A549 treated with Mapracorat at 1 μM for 4 hours (cell line): ENCODE results near the gene NPIPB9. TPM values are rescaled to one million over a fixed set of nuclear protein-coding genes. Genes with fewer than 3 reads are reported as not detected.

Experiments
- total RNA-seq: library from RNA; stranded (reverse); fragments of 200-300 nt; extraction: Qiagen RNA extraction; gene quantifications from 5 replicates; pipeline ENCODE4 v1.2.3, GENCODE V29; 2022

NPIPB9 gene
- total RNA-seq: 0.88 to 2.5 TPM (median 1.5 TPM) in 5 replicates

GRCh38 chr16:28751487-28751886 lies at the start of gene NPIPB9:
Gene NPIPB9, plus strand, starts transcription at chr16:28751787.

DNA sequence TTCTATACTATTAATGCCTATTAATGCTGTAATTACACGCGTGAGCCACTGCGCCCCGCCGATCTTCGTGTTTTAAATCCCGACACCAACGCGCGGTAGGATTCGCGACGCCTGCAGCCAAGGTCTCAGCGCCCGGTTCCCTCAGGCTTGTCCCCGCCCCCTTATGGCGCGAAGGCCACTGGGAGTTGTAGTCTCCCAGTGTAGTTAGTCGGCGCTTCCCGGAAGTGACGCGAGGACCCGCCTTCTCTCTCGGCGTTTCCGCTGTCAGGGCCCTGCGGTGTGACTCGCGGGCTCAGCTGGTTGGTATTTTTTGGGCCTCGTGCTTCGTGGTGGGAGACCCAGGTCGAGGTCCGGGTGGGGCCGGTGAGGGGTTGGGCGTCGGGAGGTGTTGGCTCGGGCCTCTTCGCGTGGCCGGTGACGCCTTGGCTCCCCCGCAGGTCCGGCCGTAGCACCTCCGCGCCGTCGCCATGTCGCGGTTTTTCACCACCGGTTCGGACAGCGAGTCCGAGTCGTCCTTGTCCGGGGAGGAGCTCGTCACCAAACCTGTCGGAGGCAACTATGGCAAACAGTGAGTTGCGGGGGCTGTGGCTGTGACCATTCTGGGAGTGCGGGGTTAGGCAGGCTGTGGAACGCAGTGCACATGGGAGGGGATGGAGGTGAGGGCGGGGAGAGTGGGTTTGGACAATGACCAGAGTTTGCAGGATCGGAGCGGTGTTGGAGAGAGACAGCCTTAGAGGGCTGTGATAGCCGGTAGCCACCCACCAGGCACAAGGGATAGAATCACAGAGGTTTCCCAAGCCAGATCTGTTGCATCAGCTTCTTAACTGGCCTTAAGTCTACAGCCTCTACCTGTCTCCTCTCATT lies 40.1 kb upstream of the NPIPB9 start, which contains the start of gene EIF3C:
EIF3C (plus strand) TSS at position 245 of the 864 bp plus-strand sequence; CDS start at position 468, 223 bp downstream.

Other genes starting within 250 kb of the NPIPB9 start
- gene IL27, start 245.0 kb upstream of the NPIPB9 start, total RNA-seq: not detected in 5 replicates
- 11.2 to 18.4 TPM (median 14.4 TPM) in 5 replicates for gene NUPR1, start 212.8 kb upstream of the NPIPB9 start, total RNA-seq
- gene SGF29, start 197.9 kb upstream of the NPIPB9 start, total RNA-seq: 18.3 to 24.9 TPM (median 20.4 TPM) in 5 replicates
- 0.11 to 0.19 TPM (median 0.16 TPM) in 4 of 5 replicates, not detected in the other for gene SULT1A2, start 154.7 kb upstream of the NPIPB9 start, total RNA-seq
- 5.3 to 6.6 TPM (median 5.5 TPM) in 5 replicates for gene SULT1A1, start 141.7 kb upstream of the NPIPB9 start, total RNA-seq
- 0.59 TPM in 1 of 5 replicates, not detected in the others for gene NPIPB8, start 113.7 kb upstream of the NPIPB9 start, total RNA-seq
- gene EIF3C, start 40.3 kb upstream of the NPIPB9 start, total RNA-seq: 193 to 400 TPM (median 345 TPM) in 5 replicates
- gene ATXN2L, start 71.2 kb downstream of the NPIPB9 start, total RNA-seq: 85.3 to 130 TPM (median 118 TPM) in 5 replicates
- gene TUFM, start 94.6 kb downstream of the NPIPB9 start, total RNA-seq: 219 to 319 TPM (median 284 TPM) in 5 replicates
- gene SH2B1, start 112.1 kb downstream of the NPIPB9 start, total RNA-seq: 21.5 to 29.4 TPM (median 28.3 TPM) in 5 replicates
- 1.3 to 3.8 TPM (median 1.9 TPM) in 5 replicates for gene ATP2A1, start 126.7 kb downstream of the NPIPB9 start, total RNA-seq
- gene RABEP2, start 173.5 kb downstream of the NPIPB9 start, total RNA-seq: 7.8 to 10.8 TPM (median 9.0 TPM) in 5 replicates
- not detected in 5 replicates for gene CD19, start 180.2 kb downstream of the NPIPB9 start, total RNA-seq
- gene NFATC2IP, start 199.2 kb downstream of the NPIPB9 start, total RNA-seq: 18.0 to 32.6 TPM (median 24.3 TPM) in 5 replicates
- 50.2 to 80.3 TPM (median 73.2 TPM) in 5 replicates for gene SPNS1, start 223.0 kb downstream of the NPIPB9 start, total RNA-seq
- 2.5 to 5.8 TPM (median 3.9 TPM) in 5 replicates for gene LAT, start 233.3 kb downstream of the NPIPB9 start, total RNA-seq